ENCODE results near the gene C10orf95. TPM values are rescaled to one million over a fixed set of nuclear protein-coding genes. Genes with fewer than 3 reads are reported as not detected.

Gene C10orf95
- total RNA-seq, 1 experiment from 2014 or later = 0.82 TPM

DNA sequence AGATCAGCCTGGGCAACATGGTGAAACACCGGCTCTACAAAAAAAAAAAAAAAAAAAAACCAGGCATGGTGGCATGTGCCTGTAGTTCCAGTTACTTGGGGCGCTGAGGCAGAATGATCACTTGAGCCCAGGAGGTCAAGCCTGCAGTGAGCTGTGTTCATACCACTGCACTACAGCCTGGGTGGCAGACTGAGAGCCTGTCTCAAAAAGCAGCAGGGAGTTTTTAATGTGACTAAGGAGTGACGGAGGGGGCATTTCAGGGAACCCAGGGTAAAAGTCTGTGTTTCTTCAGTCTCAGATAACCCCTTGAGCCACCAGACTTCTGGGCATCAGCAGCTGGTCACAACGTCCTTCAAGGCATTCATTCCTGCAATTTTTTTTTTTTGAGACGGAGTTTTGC is 2.2 kb upstream of the C10orf95 start:
- Mint-ChIP-seq H3K27ac (ENCODE audit: unreplicated experiment) (peak overlapping the region; percentile 91), H3K27me3 (ENCODE audit: insufficient read depth, unreplicated experiment) (no peaks in the 10 kb centered on the region), H3K36me3 (ENCODE audit: insufficient read depth, unreplicated experiment) (peaks cover 63% of the 10 kb centered on the region), H3K4me3 (ENCODE audit: unreplicated experiment) (peak overlapping the region; percentile 51), H3K4me1 (ENCODE audit: low read depth, unreplicated experiment) (peaks cover 34% of the 10 kb centered on the region), H3K9me3 (ENCODE audit: unreplicated experiment) (no peaks in the 10 kb centered on the region)
- ChIA-PET CTCF (interaction anchor here (1.2 kb wide), 2 partner anchors 33 to 54 kb away, joined by 3 read pairs; partner anchors contain the start of gene FBXL15), POLR2A (interaction anchor here (0.6 to 0.7 kb wide), 2 partner anchors 50 to 260 kb away, joined by 3 to 5 read pairs; no protein-coding TSS in a partner anchor)
- intact Hi-C loops (cut with micrococcal nuclease; ENCODE audit: unreplicated experiment) = no loop called here
- no peak overlapping the region for H3K4me3 ChIP-seq (ENCODE audit: low read depth, low read length)
- no peak for DNase-seq
- no peaks in the 10 kb centered on the region for H3K27me3 ChIP-seq (replicated peaks; ENCODE audit: control insufficient read depth, insufficient read depth, low read length)
- no peaks in the 10 kb centered on the region for H3K9me3 ChIP-seq
- BruUV-seq (replicated peaks) = no TSS peak
- peaks cover 57% of the 10 kb centered on the region for H3K4me1 ChIP-seq
- 0 out of 2 replicates have a peak, but pooled peaks cover 1% of the 10 kb centered on the region for H3K36me3 ChIP-seq (ENCODE audit: control insufficient read depth, insufficient read depth, low read length)
- TF ChIP-seq, protein P1, sequence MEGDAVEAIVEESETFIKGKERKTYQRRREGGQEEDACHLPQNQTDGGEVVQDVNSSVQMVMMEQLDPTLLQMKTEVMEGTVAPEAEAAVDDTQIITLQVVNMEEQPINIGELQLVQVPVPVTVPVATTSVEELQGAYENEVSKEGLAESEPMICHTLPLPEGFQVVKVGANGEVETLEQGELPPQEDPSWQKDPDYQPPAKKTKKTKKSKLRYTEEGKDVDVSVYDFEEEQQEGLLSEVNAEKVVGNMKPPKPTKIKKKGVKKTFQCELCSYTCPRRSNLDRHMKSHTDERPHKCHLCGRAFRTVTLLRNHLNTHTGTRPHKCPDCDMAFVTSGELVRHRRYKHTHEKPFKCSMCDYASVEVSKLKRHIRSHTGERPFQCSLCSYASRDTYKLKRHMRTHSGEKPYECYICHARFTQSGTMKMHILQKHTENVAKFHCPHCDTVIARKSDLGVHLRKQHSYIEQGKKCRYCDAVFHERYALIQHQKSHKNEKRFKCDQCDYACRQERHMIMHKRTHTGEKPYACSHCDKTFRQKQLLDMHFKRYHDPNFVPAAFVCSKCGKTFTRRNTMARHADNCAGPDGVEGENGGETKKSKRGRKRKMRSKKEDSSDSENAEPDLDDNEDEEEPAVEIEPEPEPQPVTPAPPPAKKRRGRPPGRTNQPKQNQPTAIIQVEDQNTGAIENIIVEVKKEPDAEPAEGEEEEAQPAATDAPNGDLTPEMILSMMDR (IDR thresholded peaks at IDR 0.05; ENCODE audit: insufficient read depth in 1 of 2, low read depth in 1 of 2, low read length in 1 of 2, severe bottlenecking in 1 of 2, unreplicated experiment in 1 of 2) = no peak

DNA sequence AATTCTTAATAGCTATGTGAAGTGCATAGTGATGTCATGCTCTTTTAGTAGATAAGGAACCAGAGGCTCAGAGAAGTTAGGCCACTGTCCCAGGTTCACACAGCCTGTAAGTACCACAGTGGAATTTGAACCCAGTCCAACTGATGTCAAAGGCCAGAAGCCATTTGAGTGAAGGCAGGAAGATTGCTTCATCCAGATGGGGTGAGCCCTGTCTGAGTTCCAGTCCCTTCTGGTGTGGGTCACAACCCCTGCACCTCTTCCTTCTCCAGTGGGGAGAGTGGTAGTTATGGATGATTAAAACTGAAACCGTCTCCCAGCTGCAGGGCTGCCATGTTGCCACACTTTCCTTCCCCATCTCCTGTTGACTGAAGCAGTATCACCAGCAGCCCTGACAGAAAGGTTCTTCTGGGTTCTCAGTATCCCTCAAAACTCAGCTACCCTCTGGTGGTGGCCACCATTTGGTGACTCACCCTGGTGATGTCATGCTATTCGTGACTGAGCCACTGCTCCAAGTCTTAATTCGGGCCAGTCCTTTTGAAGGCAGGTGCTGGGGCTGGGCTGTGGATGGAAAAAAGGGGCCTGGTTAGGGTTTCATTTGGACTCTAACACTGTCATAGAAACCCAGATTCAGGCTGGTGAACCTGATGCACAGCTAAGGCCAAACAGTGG is 1.5 kb upstream of the C10orf95 start:
- Histone ChIP-seq H3K4me1 (peaks cover 53% of the 10 kb centered on the region), H3K4me3 (ENCODE audit: low read depth, low read length) (no peak overlapping the region), H3K9me3 (no peaks in the 10 kb centered on the region), H3K36me3 (ENCODE audit: control insufficient read depth, insufficient read depth, low read length) (0 out of 2 replicates have a peak, but pooled peaks cover 1% of the 10 kb centered on the region), H3K27me3 (replicated peaks; ENCODE audit: control insufficient read depth, insufficient read depth, low read length) (no peaks in the 10 kb centered on the region)
- POLR2A ChIA-PET = interaction anchor here (0.6 to 0.7 kb wide), 2 partner anchors 49 to 261 kb away, joined by 3 to 5 read pairs; no protein-coding TSS in a partner anchor
- Mint-ChIP-seq H3K27ac (ENCODE audit: unreplicated experiment) (peak overlapping the region; percentile 91), H3K4me1 (ENCODE audit: low read depth, unreplicated experiment) (peaks cover 30% of the 10 kb centered on the region), H3K27me3 (ENCODE audit: insufficient read depth, unreplicated experiment) (no peaks in the 10 kb centered on the region), H3K9me3 (ENCODE audit: unreplicated experiment) (no peaks in the 10 kb centered on the region), H3K4me3 (ENCODE audit: unreplicated experiment) (peak overlapping the region; percentile 51), H3K36me3 (ENCODE audit: insufficient read depth, unreplicated experiment) (peaks cover 63% of the 10 kb centered on the region)
- no TSS peak for BruUV-seq (replicated peaks)
- TF ChIP-seq, protein P1 (IDR thresholded peaks at IDR 0.05; ENCODE audit: insufficient read depth in 1 of 2, low read depth in 1 of 2, low read length in 1 of 2, severe bottlenecking in 1 of 2, unreplicated experiment in 1 of 2) = no peak
- CTCF ChIA-PET = interaction anchor here (0.6 to 1.2 kb wide), 3 partner anchors 32 to 54 kb away, joined by 3 read pairs; partner anchors contain the start of genes ACTR1A and FBXL15
- intact Hi-C loops (cut with micrococcal nuclease; ENCODE audit: unreplicated experiment) = no loop called here
- DNase-seq = no peak

DNA sequence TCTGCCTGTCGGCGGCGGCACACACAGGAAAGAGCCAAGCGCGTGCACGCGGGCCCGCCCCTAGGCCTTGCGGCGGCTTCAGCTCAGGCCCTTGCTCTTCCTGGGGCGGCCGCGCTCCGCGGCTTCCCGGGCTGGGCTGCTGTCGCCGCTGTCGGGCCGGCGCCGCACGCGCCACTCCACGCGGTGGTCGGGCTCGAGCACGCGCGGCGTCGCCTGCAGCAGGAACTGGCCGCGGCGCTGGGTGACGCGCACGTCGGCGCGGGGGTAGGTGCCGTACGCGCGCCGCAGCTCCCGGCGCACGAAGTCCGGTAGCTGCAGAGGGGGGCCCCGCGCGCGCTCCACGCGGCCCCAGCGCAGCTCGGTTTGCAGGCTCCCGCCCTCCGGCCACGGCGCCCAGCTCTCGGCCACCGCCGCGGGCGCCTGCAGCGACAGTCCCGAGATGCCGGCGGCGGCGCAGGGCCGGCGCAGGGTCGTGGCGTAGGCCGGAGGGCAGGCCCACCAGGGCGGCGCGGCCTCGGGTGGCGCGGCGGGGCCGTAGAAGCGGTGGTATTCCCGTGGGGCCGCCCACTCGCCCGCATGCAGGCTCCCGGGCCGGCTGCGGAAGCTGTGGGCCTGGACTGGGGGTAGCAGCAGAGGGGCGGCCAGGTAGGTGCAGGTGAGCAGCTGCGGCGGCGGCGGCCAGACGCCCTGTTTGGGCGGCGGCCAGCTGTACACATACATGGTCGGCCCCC is 804 bp downstream of the C10orf95 start:
- intact Hi-C loops (cut with micrococcal nuclease; ENCODE audit: unreplicated experiment) = loop anchor here (1.0 kb wide), 2 partner anchors 11 to 18 kb away; partner anchors contain the start of gene CUEDC2
- TF ChIP-seq, protein P1 (IDR thresholded peaks at IDR 0.05; ENCODE audit: insufficient read depth in 1 of 2, low read depth in 1 of 2, low read length in 1 of 2, severe bottlenecking in 1 of 2, unreplicated experiment in 1 of 2) = peak in 1 of 2 experiments; percentile 5
- no peaks in the 10 kb centered on the region for H3K27me3 Mint-ChIP-seq (ENCODE audit: insufficient read depth, unreplicated experiment)
- peak; percentile 89 to 94 for DNase-seq
- peak overlapping the region; percentile 90 for H3K27ac Mint-ChIP-seq (ENCODE audit: unreplicated experiment)
- H3K9me3 ChIP-seq = no peaks in the 10 kb centered on the region
- 0 out of 2 replicates have a peak, but pooled peaks cover 1% of the 10 kb centered on the region for H3K36me3 ChIP-seq (ENCODE audit: control insufficient read depth, insufficient read depth, low read length)
- peak overlapping the region; percentile 90 for H3K4me3 Mint-ChIP-seq (ENCODE audit: unreplicated experiment)
- H3K4me1 ChIP-seq = peaks cover 41% of the 10 kb centered on the region
- POLR2A ChIA-PET = interaction anchor here (0.6 to 2.4 kb wide), 12 partner anchors 8 to 142 kb away, joined by 3 to 23 read pairs (median 4); partner anchors contain the start of genes ACTR1A and CUEDC2
- no TSS peak for BruUV-seq (replicated peaks)
- H3K4me1 Mint-ChIP-seq (ENCODE audit: low read depth, unreplicated experiment) = peaks cover 30% of the 10 kb centered on the region
- H3K27me3 ChIP-seq (replicated peaks; ENCODE audit: control insufficient read depth, insufficient read depth, low read length) = no peaks in the 10 kb centered on the region
- peak overlapping the region; percentile 84 for H3K4me3 ChIP-seq (ENCODE audit: low read depth, low read length)
- H3K9me3 Mint-ChIP-seq (ENCODE audit: unreplicated experiment) = no peaks in the 10 kb centered on the region
- H3K36me3 Mint-ChIP-seq (ENCODE audit: insufficient read depth, unreplicated experiment) = peaks cover 53% of the 10 kb centered on the region
- CTCF ChIA-PET = interaction anchor here (0.5 to 2.0 kb wide), 6 partner anchors 14 to 264 kb away, joined by 3 to 8 read pairs (median 5); partner anchors contain the start of genes ARL3, CUEDC2, SFXN2 and TRIM8
